HG03196 (cell line): ENCODE measurements around the gene RBM47.

ENCODE experiments used
- ATAC-seq: cut with Tn5 transposase; IDR thresholded peaks from one replicate; pipeline ENCODE4 v1.9.1; 2021; ENCODE audit not compliant: unreplicated experiment

Gene RBM47

DNA sequence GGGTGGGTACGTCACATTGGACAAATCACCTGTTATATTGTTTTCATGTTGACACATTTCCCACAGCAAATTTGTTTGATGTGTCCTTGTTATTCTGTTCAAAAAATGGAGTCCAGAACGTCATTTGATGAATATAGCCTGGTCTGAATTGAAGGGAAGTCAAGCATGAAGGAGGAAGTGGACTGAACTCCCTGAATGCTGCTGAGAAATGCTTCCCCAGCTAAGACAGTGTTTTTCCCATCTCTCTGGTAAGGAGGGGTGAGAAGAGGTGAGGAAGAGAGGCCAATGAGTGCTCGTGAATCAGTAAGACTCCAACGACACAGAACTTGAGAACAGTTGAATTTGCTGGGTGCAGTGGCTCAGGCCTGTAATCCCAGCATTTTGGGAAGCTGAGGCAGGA lies 127.4 kb downstream of the RBM47 start:
- ATAC-seq: no peak

DNA sequence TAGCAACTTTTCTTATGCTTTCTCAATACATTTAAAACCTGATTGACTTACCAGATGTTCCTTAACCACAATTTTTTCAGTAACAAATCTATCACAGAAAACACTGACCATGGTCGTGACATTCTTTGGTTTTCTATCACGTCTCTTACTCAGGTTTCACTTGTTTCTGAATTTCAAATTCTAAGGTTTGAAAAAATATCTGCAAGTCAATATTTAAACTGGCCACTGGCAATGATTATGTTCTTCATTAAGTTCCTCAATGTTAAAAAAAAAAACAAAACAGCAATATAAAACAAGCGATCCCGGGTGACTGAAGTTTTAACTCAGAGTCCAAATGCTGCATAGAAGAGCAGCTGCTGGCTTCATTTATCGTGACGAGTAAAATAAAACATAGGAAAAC lies 128.9 kb downstream of the RBM47 start:
- no peak for ATAC-seq

DNA sequence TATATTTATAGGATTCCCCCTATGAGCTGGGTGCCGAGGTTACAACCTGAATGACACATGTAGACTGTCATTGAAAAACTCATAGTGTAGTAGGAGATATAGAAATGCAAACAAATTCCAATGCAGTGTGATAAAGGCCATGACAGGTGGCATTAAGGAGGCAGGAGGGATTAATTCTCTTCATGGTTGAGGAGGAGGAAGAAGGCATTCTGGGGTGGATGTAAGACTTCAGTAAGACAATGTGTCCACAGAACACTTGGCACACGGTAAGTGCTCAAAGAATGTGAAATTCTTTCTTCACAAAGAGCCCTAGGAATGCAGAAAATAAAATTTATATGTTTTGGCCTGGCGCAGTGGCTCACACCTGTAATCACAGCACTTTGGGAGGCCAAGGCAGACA lies 136.5 kb downstream of the RBM47 start:
- ATAC-seq: no peak

DNA sequence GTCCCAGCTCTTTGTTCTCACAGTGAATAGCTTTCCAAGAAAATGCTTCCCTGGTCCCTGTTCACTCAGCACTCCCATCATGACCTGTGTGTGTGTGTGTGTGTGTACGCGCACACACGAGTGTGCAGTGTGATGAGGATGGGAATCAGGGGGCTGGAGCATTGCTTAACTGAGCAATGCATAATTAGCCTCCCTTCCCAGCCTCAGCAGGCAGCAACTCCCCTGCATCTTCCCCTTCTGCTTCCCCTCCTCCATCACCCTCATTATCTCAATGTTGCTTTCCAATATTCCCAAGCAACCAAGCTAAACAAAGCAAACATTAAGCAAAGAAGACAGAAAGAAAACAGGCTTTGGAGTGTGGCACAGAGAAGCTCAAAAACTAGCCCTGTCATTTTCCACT lies 137.0 kb downstream of the RBM47 start:
- ATAC-seq: no peak

DNA sequence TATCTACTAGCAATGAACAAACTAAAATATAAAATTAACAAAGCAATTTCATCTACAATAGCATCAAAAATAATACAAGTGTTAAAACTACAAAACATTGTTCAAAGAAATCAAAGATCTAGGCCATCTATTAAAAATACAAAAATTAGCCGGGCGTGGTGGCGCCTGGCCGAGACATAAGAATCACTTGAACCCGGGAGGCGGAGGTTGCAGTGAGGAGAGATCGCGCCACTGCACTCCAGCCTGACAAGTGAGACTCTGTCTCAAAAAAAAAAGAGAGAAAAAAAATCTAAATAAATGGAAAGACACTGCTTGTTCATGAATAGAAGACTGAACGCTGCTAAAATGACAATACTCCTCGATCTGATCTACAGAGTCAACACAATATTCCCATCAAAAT lies 139.2 kb downstream of the RBM47 start:
- no peak for ATAC-seq

DNA sequence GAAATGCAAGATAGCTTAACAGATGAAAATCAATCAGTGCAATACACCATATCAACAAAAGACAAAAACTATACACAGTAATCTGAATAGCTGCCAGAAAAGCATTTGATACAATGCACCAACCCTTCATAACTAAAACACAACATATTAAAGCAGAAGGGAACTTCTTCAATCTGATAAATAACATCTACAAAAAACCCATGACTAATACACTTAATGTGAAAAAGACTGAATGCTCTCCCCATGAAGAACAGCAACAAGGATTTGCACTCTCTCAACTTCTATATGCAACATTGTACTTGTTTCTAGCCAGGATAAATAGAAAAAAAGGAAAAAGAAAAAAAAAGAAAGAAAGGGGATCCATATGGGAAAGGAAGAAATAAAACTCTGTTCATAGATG lies 139.7 kb downstream of the RBM47 start:
- ATAC-seq: no peak

DNA sequence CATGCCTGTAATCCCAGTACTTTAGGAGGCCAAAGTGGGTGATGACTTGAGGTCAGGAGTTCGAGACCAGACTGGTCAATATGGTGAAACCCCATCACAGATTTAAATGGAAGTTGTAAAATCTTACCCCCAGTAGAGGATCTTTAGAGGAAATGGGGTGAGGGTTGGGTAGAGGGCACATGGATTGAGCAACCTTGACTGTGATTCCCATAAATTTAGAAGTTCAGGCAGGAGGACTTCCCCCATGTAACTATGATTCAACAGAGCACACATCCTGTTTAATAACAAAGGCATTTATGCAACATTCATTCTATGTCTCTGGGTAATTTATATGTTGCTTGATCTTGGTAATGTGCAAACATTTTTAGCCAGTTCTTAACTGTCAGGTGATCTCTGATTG lies 143.1 kb downstream of the RBM47 start:
- ATAC-seq: no peak

DNA sequence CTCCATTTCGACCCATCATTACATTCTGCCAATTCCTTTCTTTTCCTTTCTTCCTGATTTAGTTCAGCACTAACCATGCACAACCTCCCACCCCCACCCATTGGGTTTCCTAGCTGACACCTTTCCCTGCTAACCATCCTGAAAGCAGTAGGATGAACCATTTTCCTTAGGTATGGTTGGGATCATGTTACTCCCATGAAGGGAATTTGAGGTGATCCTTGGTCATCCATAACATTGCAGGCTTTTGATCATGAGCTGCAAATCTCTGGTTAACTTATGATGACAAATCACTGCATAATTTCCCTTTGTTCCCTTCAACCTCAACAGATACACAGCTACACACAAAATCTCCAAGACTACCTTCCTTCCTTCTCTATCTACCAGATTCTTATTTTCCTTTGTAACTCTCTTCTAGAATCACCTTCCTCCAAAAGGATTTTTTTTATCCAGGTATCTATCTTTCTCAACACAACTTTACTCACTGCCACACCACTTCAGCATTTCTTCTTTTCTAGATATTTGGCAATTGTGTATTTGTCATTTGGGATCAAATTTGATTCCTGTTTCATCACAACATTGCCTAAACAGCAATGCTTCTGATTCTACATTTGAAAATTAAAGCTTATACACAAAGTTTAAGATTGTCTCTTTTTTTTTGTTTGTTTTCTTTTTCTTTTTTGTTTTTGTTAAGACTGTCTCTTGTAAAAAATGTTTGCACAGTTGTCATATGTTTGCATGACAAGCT lies 145.1 kb downstream of the RBM47 start:
- no peak for ATAC-seq

DNA sequence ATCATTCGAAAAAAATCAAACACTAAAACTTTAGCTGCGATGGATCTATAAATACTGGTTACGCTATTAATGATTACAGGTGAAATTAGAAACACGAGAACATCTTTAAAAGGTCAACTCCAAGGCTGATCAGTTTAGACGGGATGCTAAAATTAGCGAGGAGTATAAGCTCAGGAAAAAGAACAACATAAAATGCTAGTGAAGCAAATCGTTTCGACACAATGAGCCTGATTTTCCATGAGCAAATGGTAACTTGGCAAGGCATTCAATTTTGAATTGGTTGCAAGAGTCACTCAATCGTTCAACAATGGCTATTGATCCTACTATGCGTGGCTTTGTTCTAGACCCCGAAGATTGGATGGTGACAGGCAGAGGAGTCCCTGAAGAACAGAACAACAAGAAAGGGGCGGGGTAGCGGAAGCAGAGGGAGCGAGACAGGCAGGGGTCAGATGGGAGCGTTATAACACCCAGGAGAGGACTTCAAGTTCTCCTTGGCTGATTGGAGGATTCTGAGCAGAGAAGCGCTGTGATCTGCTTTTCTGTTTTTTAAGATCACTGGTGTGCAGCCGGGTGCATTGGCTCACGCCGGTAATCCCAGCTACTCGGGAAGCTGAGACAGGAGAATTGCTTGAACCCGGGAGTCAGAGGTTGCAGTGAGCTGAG lies 146.5 kb downstream of the RBM47 start:
- ATAC-seq: no peak

DNA sequence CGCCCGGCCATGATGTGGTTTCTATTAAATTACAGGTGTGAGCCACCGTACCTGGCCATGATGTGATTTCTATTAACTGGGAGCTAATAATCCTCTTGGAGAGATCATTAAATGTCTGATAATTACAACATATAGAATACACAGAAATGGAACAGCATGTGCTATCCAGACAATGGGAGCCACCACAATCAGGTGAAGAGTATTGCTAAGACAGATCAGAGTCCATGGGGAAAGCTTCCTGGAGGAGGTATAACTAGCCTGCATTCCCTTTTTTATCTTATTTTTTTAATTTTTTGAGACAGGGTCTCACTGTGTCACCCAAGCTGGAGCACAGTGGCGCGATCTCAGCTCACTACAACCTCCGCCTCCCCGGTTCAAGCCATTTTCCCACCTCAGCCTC lies 147.7 kb downstream of the RBM47 start:
- no peak for ATAC-seq

DNA sequence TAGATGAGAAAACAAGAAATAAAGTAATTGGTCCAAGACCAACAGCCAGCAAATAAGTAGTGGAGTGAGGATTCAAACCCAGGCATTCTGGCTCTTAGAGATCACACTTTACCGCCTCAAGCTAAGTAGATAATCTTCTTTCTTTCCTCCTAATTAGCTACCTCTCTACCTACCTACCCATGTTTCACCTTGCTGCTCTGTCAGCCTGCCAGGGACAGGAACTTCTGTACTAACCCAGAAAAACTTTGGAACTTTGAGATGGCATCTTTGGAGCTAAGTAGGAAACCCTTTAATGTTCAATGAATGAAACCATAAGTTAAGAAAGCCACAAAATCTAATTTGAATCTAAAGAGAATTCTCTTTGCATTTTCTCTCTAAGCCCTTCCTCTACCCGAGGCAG lies 149.4 kb downstream of the RBM47 start:
- no peak for ATAC-seq

DNA sequence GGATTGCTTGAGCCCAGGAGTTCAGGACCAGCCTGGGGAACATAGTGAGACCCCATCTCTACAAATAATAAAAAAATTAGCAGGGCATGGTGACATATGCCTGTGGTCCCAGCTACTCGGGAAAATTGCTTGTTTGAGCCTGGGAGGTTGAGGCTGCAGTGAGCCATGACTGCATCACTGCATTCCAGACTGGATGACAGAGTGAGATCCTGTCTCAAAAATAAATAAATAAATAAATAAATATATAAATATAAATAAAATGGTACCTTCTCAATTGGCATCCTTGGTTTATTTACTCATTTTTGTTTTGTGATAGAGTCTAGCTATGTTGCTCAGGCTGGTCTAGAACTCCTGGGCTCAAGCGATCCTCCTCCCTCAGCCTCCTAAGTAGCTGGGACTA lies 150.3 kb downstream of the RBM47 start:
- ATAC-seq: no peak

DNA sequence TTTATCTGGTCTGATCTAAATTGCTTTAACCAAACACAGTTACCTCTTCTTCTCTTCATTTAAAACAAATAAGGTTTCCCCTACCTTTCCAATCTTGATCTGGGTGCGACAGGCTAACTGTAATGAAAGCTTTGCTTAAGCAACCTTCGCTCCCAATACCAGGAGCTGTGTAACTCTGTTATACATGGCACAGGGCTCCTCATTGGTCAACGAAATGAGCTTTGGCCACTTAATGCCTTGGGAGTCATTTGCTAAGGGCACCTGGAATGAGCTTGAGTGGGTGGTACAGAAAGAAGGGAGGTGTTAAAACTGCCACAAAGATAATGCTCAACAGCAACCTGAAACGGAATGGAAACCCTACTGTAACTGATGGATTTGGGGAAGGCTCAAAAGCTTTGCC lies 154.1 kb downstream of the RBM47 start:
- no peak for ATAC-seq

DNA sequence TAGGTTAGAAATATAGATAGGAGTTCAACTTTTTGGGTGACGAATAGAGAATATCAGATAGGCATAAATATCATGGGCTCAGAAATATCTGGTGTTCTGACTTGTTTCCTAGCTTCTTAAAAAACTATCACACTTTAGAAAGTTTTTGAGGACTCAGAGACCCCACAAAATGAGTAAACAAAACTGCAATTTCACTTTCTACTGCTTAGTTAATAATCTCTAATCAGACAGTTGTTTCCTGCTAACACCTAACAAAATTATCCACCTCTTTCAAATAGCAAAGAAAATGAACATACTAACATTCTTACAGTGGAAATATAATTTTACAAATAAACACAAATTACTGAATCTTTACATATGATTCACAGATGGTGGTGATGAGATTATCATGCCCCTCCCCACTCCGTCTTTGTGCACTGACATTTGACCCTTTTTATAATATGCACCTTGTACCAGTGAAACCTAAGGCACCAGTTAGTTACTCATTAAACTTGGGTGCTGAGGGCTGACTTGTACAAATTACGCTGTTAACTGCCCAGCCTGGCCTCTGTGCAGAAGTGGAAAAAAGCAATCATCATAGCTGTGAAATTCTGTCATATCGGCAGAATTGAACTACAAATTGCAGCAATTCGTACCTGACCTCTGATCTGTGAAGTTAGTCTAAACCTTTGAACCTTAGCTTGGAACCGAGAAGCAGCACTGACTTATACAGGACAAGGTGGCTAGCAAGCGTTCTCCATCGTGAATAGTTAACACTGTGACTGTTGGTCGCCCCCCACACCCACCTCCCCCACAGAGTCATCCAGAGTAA lies 155.9 kb downstream of the RBM47 start:
- ATAC-seq: peak; percentile 74

DNA sequence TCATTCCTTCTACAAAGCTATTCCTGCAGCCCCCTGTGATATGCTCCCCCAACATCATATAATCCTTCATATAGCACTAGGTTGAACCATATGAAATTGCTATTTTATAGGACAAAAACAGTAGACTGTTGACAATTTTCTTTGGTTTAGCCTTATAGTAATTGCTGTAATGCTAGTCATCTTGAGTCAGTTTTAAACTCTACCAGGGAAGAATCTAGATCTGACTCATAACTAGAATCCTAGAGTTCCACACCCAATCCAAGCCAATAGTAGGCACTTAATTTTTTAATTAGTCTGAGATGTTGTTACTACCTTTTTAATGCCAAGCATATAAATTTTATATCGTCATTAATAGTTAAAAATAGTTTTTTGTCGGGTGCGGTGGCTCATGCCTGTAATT lies 157.7 kb downstream of the RBM47 start:
- ATAC-seq: no peak

DNA sequence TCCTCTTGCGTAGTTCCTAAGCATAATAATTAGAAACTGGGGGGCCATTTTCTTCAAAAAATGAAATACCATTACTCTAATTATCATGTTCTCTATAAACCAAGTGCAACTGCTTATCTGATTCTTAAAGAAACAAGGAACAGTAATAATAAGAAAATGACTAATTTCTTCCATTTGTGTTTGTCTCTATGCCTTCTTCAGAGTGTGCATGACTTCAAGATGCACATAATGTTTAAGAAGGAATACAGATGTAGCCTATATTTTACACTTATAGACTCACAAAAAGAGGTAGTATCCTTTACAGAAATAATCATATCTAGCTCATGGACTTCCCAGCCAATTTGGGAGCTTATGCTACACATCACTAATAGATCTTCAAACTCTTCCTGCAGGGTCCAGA lies 162.9 kb downstream of the RBM47 start:
- no peak for ATAC-seq

DNA sequence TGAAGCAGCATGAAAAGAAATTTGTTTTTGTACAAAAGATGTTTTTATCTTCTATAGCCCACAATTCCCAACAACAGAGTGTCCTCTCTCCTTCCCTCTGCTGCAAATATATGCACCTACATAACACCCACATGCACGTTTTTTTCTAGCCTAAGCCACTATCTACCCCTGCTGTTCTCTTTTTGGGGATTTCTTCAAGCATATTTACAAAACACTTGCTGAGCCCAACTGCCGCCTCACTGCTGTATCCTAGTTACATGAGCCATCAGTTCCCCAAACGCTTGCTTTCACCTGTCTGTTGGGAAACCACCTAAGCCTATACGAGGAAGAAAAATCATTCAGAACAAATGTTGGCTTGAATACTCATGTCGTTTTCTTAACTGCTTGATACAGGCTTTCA lies 167.3 kb downstream of the RBM47 start:
- peak; percentile 59 for ATAC-seq

DNA sequence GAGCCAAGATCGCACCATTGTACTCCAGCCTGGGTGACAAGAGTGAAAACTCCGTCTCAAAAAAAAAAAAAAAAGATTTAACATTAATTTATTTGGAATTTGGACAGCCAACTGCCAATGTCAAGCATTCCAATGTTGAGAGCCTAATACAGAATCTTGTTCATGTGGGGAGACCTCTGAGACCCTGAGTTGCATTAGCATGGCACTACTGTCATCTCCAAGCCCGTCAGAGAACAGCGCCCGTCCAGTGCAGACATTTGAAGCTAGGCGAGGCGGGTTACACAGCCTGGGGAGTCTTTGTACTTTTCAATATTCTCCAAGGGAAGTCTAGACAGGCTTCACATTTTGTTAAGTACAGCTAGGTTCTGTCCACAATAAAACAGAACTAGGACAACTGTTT lies 167.8 kb downstream of the RBM47 start:
- no peak for ATAC-seq

DNA sequence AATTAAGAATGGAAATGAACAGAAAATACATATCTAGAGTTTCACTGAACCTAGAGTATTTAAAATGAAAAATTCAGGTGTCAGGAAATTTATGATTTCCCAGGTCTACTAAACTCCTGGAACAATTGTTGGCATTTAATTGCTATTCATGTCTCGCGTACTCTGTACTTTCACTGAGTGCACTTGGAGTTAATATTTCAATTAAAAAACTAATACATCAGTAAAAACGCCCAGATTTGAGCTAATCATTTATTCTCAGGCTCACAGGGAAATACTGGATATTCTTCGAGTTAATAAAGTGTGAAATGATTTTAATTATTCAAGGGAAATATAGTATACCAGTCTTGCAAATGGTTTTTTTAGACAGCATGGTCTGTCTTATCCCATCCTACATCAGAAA lies 168.6 kb downstream of the RBM47 start:
- no peak for ATAC-seq

DNA sequence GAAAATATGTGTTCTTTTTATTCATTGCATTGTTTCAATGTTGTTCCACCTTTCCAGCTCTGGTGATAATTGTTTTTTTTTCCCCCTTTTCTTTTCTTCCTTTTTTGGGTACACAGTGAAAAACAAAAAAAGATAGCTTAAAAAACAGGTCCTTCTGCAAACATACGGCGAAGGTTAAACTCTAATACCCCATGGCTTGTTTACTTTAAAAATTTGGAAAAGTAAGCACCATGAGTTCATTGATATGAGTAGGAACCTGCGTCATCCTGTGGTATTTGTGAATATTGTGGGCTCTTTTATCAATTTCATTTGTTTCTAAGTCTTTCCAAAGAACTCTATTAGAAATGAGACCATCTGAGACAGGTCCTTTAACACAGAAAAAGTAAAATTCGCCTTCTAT lies 171.0 kb downstream of the RBM47 start:
- no peak for ATAC-seq

DNA sequence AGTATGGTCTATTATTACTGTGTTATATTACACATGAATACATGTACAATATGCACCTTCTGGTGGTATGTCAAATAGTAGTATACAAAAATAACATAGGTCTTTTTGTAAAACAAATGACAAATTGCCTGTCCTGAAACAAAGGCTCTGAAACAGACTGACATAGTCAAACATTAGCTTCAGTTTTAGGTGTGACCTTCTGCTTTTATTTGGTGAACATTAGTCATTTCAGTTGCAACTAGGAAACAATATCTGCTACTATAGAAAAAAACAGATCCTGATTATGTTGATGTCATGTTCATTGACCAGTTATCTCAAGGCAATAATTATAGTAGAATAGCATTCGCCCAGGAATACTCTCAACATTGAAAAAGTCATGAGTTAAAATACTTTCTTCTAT lies 171.6 kb downstream of the RBM47 start:
- ATAC-seq: no peak

DNA sequence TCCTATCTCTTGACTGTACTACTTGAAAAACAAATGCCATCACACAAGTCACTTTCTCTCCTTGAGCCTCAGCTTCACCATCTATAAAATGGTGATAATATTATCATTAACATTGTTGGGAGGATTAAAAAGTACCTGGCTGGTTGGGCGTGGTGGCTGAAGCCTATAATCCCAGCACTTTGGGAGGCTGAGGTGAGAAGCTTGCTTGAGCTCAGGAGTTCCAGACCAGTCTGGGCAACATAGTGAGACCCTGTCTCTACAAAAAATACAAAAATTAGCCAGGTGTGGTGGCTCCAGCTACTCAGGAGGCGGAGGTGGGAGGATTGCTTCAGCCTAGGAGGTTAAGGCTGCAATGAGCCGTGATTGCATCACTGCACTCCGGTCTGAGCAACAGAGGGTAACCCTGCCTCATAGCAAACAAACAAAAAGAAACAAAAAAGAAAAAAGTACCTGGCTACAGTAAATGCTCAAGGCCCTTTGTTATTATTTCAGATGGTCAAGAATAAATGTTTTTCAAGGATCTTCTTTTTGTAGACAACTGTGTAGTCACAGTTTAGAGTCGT lies 174.2 kb downstream of the RBM47 start:
- no peak for ATAC-seq
